ENCODE measurements around the gene IGFLR1. TPM values are rescaled to one million over a fixed set of nuclear protein-coding genes. Genes with fewer than 3 reads are reported as not detected.

Gene IGFLR1
- total and polyA plus RNA-seq, 11 donors = 0.74 to 25.2 (median 3.6) TPM

DNA sequence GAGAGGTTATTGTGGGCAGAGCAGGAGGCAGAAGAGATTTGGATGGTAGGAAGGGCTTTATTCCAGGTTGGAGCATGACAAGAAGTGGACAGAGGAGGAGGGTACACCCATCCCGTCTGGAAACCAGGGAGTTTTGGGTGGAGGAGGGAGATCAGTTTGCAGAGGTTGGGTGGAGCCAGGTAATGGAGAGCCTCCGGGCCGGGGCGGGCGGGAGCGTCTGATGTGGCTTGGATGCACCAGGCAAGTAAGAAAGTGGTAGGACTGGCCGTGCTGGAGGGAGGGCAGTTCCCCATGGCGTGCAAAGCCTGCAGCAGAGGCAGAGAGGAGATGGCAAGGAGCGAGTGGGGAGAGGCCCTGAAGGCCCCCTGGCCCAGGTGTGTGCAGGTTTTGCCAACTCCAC, 10.9 kb downstream of the IGFLR1 start:
- WGBS, 4 donors = 87 to 89% (median 88%) methylated on average over 9 of the region's 9 CpGs
- ATAC-seq (no peak), DNase-seq (no peak)
- intact Hi-C loops (cut with DNase I) = no loop called here
- TF ChIP-seq POLR2A (IDR thresholded peaks at IDR 0.05) = no peak
- TF ChIP-seq, protein P1, sequence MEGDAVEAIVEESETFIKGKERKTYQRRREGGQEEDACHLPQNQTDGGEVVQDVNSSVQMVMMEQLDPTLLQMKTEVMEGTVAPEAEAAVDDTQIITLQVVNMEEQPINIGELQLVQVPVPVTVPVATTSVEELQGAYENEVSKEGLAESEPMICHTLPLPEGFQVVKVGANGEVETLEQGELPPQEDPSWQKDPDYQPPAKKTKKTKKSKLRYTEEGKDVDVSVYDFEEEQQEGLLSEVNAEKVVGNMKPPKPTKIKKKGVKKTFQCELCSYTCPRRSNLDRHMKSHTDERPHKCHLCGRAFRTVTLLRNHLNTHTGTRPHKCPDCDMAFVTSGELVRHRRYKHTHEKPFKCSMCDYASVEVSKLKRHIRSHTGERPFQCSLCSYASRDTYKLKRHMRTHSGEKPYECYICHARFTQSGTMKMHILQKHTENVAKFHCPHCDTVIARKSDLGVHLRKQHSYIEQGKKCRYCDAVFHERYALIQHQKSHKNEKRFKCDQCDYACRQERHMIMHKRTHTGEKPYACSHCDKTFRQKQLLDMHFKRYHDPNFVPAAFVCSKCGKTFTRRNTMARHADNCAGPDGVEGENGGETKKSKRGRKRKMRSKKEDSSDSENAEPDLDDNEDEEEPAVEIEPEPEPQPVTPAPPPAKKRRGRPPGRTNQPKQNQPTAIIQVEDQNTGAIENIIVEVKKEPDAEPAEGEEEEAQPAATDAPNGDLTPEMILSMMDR (IDR thresholded peaks at IDR 0.05) = no peak
- Histone ChIP-seq H3K9me3 (no peaks in the 10 kb centered on the region), H3K36me3 (peaks cover 5 to 97% (median 93%) of the 10 kb centered on the region in 9 donors), H3K27me3 (no peaks in the 10 kb centered on the region), H3K27ac (no peak overlapping the region), H3K4me3 (no peak overlapping the region), H3K4me1 (no peaks in the 10 kb centered on the region)

DNA sequence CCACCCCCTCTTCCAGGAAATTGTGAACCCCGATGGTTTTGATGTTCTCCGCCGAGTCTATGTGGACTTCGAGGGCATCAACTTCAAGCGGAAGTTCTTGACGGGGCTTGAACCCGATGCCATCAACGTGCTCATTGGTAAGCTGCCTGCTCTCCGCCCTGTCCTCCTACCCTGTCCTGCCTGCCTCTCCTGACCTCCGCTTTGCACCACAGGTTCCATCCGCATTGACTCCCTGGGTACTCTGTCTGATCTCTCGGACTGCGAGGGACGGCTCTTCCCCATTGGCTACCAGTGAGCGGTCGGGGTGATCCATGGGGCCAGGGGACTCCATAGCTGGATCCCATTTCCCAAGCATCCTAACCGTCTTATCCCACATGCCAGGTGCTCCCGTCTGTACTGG, 11.9 kb downstream of the IGFLR1 start:
- H3K36me3 ChIP-seq = peaks cover 5 to 100% (median 95%) of the 10 kb centered on the region in 9 donors
- no peak overlapping the region for H3K4me3 ChIP-seq
- no peaks in the 10 kb centered on the region for H3K27me3 ChIP-seq
- H3K27ac ChIP-seq = no peak overlapping the region
- intact Hi-C loops (cut with DNase I) = no loop called here
- WGBS, 4 donors = 91 to 97% (median 93%) methylated on average over 18 of the region's 18 CpGs
- H3K4me1 ChIP-seq = no peaks in the 10 kb centered on the region
- H3K9me3 ChIP-seq = no peaks in the 10 kb centered on the region
- TF ChIP-seq POLR2A (IDR thresholded peaks at IDR 0.05) = no peak
- TF ChIP-seq, protein P1 (IDR thresholded peaks at IDR 0.05) = no peak
- DNase-seq (no peak), ATAC-seq (no peak)

DNA sequence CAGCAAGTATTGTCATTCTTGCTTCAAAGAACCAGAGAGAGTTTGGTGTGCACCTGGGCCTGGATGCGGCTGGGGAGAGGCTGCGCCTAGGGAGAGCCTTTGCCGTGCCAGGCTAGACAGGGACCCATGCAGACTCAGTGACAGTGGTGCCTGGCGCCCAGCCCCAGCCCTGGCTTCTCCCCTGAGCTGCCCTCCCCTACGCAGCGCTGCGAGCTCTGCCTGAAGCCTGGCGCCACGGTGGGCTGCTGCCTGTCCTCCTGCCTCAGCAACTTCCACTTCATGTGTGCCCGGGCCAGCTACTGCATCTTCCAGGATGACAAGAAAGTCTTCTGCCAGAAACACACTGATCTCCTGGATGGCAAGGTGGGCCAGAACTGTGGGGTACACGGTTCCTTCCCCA, 12.5 kb downstream of the IGFLR1 start:
- TF ChIP-seq, protein P1 (IDR thresholded peaks at IDR 0.05) = no peak
- TF ChIP-seq POLR2A (IDR thresholded peaks at IDR 0.05) = no peak
- H3K9me3 ChIP-seq = no peaks in the 10 kb centered on the region
- WGBS, 4 donors = 86 to 94% (median 91%) methylated on average over 10 to 11 of the region's 11 CpGs
- H3K27me3 ChIP-seq = no peaks in the 10 kb centered on the region
- no peak overlapping the region for H3K4me3 ChIP-seq
- ATAC-seq (no peak), DNase-seq (no peak)
- no peak overlapping the region for H3K27ac ChIP-seq
- peaks cover 8 to 100% (median 95%) of the 10 kb centered on the region in 9 donors for H3K36me3 ChIP-seq
- intact Hi-C loops (cut with DNase I) = no loop called here
- no peaks in the 10 kb centered on the region for H3K4me1 ChIP-seq

DNA sequence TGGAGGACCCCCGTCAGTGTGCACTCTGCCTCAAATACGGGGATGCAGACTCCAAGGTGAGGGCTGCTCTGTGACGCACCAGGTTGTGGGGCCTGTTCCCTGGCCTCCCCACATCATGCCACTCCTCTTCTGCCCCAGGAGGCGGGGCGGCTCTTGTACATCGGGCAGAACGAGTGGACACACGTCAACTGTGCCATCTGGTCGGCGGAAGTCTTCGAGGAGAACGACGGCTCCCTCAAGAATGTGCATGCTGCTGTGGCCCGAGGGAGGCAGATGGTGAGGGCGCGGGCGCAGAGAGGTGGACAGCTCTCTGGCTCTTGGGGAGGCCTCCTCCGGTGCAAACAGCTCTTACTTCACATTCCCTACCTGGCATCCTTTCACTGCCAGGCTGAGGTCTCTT, 13.2 kb downstream of the IGFLR1 start:
- H3K27ac ChIP-seq = no peak overlapping the region
- H3K36me3 ChIP-seq = peaks cover 10 to 100% (median 96%) of the 10 kb centered on the region in 9 donors
- 90 to 94% (median 90%) methylated on average over 16 to 18 of the region's 18 CpGs for WGBS, 4 donors
- no peaks in the 10 kb centered on the region for H3K27me3 ChIP-seq
- DNase-seq (no peak), ATAC-seq (no peak)
- H3K4me3 ChIP-seq = no peak overlapping the region
- H3K4me1 ChIP-seq = no peaks in the 10 kb centered on the region
- intact Hi-C loops (cut with DNase I) = no loop called here
- H3K9me3 ChIP-seq = no peaks in the 10 kb centered on the region
- TF ChIP-seq, protein P1 (IDR thresholded peaks at IDR 0.05) = no peak
- no peak for TF ChIP-seq POLR2A (IDR thresholded peaks at IDR 0.05)
